ENCODE data around the gene RAX2. TPM values are rescaled to one million over a fixed set of nuclear protein-coding genes. Genes with fewer than 3 reads are reported as not detected.

RAX2 gene
- total and polyA plus RNA-seq, 2 of the 13 experiments (the other 11 are each of a cell fraction or from before 2014, with no cell fraction given): not detected

- intact Hi-C loops (cut with micrococcal nuclease; ENCODE audit: unreplicated experiment) (no loop called here), in situ Hi-C loops (cut with HindIII; ENCODE audit: extremely low pct_ligation_motif_present, low pct_unique_long_range_greater_than_20kb) (no loop called here)
- Histone ChIP-seq H4K20me1 (ENCODE audit: insufficient read depth, low read length) (no peaks in the 10 kb centered on the region), H3K4me3 (replicated peaks in 1 of 3; ENCODE audit: insufficient read depth in 1 of 3, low read depth in 2 of 3, low read length in 3 of 3) (no peak overlapping the region), H3K27ac (ENCODE audit: extremely low read length, insufficient read depth, low read length) (no peak overlapping the region), H3K9me3 (ENCODE audit: low read length) (no peaks in the 10 kb centered on the region), H3K4me2 (ENCODE audit: low read depth, low read length) (no peak overlapping the region), H3K79me2 (ENCODE audit: insufficient read depth, low read length) (no peaks in the 10 kb centered on the region), H3K9ac (ENCODE audit: insufficient read depth, low read depth, low read length) (no peak overlapping the region), H3K27me3 (ENCODE audit: control insufficient read depth in 1 of 2, insufficient read depth in 2 of 2, low read length in 2 of 2) (no peaks in the 10 kb centered on the region; a peak in 1 of 5 replicates), H3K36me3 (replicated peaks in 1 of 2; ENCODE audit: control insufficient read depth in 1 of 2, insufficient read depth in 2 of 2, low read length in 2 of 2) (no peaks in the 10 kb centered on the region), H3K4me1 (ENCODE audit: insufficient read depth, low read length) (peaks cover 30% of the 10 kb centered on the region), H2AFZ (ENCODE audit: low read length) (no peak overlapping the region)
- TF ChIP-seq PAF1 (CRISPR knock-in tag; IDR thresholded peaks at IDR 0.05) (no peak), MIER3 (CRISPR knock-in tag; IDR thresholded peaks at IDR 0.05; ENCODE audit: borderline replicate concordance) (no peak), SYNCRIP (IDR thresholded peaks at IDR 0.05; ENCODE audit: insufficient read depth, low read depth, low read length) (no peak), MIXL1 (CRISPR knock-in tag; IDR thresholded peaks at IDR 0.05) (no peak)
- TF ChIP-seq, protein P1, sequence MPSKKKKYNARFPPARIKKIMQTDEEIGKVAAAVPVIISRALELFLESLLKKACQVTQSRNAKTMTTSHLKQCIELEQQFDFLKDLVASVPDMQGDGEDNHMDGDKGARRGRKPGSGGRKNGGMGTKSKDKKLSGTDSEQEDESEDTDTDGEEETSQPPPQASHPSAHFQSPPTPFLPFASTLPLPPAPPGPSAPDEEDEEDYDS (CRISPR knock-in tag; IDR thresholded peaks at IDR 0.05): no peak
- ChIA-PET CTCF (ENCODE audit: low intra/inter-chr PET ratio, low total read pairs) (no interaction called here), POLR2A (interaction anchor here (0.6 to 0.7 kb wide), 2 partner anchors 12 to 39 kb away, joined by 3 read pairs; partner anchors contain the start of gene APBA3)
- ATAC-seq (no peak), FAIRE-seq (no peak), DNase-seq (ENCODE audit: low spot score) (no peak)
- 91% methylated on average over 19 of the region's 26 CpGs for WGBS (ENCODE audit: low lambda C conversion rate)
- BruUV-seq (replicated peaks): no TSS peak
Observed at GRCh38 chr19:3721887-3722442, 50.1 kb downstream of the RAX2 start.

DNA sequence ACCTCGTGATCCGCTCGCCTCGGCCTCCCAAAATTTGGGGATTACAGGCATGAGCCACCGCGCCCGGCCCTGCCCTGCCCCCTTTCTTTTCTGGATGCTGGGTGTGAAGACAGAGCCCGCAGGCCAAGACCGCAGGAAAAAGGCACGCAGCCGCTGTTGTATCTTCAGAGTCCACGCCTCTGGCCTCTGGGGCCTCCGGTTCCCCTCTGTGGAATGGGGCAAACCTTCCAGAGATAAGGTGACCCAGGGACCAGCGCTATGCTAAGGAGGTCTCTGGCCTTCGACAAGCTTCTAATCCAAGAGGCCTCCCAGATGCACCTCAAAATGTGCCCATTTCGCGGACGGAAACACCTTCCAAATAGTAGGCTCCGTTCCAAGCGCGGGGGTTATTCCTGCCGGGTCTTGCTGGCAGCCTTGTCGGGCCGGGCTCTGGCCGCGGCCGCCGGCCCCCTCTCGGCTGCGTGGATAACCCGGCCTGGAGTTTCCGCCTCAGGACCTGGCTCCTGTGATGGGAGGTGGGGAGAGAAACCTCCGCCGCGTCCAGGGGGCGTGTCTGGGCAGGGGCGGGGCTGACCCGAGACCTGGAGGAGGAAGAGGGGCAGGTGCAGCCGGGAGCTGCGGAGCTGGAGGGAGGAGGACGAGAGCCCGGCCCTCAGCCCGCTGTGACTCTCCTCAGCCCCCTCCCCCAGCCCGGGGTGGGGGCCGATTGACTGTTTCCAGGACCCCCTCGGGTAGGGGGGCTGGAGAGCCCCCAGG, 50.7 kb downstream of the RAX2 start:
- ATAC-seq: peak; percentile 65
- no peak overlapping the region for H2AFZ ChIP-seq (ENCODE audit: low read length)
- POLR2A ChIA-PET: no interaction called here
- intact Hi-C loops (cut with micrococcal nuclease; ENCODE audit: unreplicated experiment) (no loop called here), in situ Hi-C loops (cut with HindIII; ENCODE audit: extremely low pct_ligation_motif_present, low pct_unique_long_range_greater_than_20kb) (no loop called here)
- BruUV-seq (replicated peaks): no TSS peak
- H3K4me3 ChIP-seq (replicated peaks in 1 of 3; ENCODE audit: insufficient read depth in 1 of 3, low read depth in 2 of 3, low read length in 3 of 3): no peak overlapping the region
- peak; percentile 59 for DNase-seq (ENCODE audit: low spot score)
- no peak overlapping the region; the same call in 1 of the 2 replicates for H3K4me2 ChIP-seq (ENCODE audit: low read depth, low read length)
- no peaks in the 10 kb centered on the region for H3K36me3 ChIP-seq (replicated peaks in 1 of 2; ENCODE audit: control insufficient read depth in 1 of 2, insufficient read depth in 2 of 2, low read length in 2 of 2)
- H3K79me2 ChIP-seq (ENCODE audit: insufficient read depth, low read length): no peaks in the 10 kb centered on the region
- 79% methylated on average over 12 of the region's 46 CpGs for WGBS (ENCODE audit: low lambda C conversion rate)
- no peaks in the 10 kb centered on the region for H3K9me3 ChIP-seq (ENCODE audit: low read length)
- peaks cover 30% of the 10 kb centered on the region for H3K4me1 ChIP-seq (ENCODE audit: insufficient read depth, low read length)
- no peaks in the 10 kb centered on the region; a peak in 1 of 5 replicates for H3K27me3 ChIP-seq (ENCODE audit: control insufficient read depth in 1 of 2, insufficient read depth in 2 of 2, low read length in 2 of 2)
- CTCF ChIA-PET (ENCODE audit: low intra/inter-chr PET ratio, low total read pairs): no interaction called here
- no peak overlapping the region for H3K9ac ChIP-seq (ENCODE audit: insufficient read depth, low read depth, low read length)
- H3K27ac ChIP-seq (ENCODE audit: extremely low read length, insufficient read depth, low read length): no peak overlapping the region
- no peak for FAIRE-seq
- no peaks in the 10 kb centered on the region for H4K20me1 ChIP-seq (ENCODE audit: insufficient read depth, low read length)
- no peak for TF ChIP-seq FOSL2 (CRISPR knock-in tag; IDR thresholded peaks at IDR 0.05)
- no peak for TF ChIP-seq ZNF639 (CRISPR knock-in tag; conservative IDR thresholded peaks at IDR 0.05)
- peak; percentile 18; the same call in 1 of the 2 replicates for TF ChIP-seq HOMEZ (CRISPR knock-in tag; IDR thresholded peaks at IDR 0.05; ENCODE audit: low read depth)
- TF ChIP-seq KLF6 (CRISPR knock-in tag; IDR thresholded peaks at IDR 0.05): peak; percentile 42; the same call in 1 of the 2 replicates
- no peak for TF ChIP-seq SIX1 (CRISPR knock-in tag; IDR thresholded peaks at IDR 0.05; ENCODE audit: borderline replicate concordance)
- TF ChIP-seq, protein P2, sequence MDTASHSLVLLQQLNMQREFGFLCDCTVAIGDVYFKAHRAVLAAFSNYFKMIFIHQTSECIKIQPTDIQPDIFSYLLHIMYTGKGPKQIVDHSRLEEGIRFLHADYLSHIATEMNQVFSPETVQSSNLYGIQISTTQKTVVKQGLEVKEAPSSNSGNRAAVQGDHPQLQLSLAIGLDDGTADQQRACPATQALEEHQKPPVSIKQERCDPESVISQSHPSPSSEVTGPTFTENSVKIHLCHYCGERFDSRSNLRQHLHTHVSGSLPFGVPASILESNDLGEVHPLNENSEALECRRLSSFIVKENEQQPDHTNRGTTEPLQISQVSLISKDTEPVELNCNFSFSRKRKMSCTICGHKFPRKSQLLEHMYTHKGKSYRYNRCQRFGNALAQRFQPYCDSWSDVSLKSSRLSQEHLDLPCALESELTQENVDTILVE (CRISPR knock-in tag; IDR thresholded peaks at IDR 0.05): no peak
